ENCODE measurements around the gene JPH3. TPM values are rescaled to one million over a fixed set of nuclear protein-coding genes. Genes with fewer than 3 reads are reported as not detected.

The JPH3 gene
- total RNA-seq, 4 donors from 2014 or later, result 0.72 to 4.4 (median 1.1) TPM

DNA sequence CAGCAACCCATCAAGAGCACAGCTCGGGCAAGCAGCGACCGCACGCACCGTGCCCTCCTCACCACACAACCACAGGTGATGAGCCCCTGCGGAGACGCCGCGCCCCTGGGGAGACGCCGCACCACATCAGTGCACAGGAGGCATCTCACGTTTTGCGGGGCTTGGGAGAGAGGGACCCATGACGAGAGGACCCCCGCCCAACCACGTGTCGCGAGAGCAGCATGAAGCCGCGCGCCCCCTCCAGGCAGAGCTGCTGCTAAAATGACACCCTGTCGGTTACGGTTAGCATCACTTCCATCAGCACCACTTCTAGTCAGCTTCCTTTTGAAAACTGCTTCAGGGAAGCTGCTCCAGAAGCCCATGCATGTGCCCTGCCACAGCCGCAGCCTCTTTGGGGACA, 118.1 kb downstream of the JPH3 start:
- Histone ChIP-seq H3K4me1 (peaks cover 0 to 15% (median 0%) of the 10 kb centered on the region in 3 donors), H3K9me3 (no peaks in the 10 kb centered on the region), H3K36me3 (peaks cover 0 to 74% of the 10 kb centered on the region in 2 donors), H3K27me3 (no peaks in the 10 kb centered on the region), H3K27ac (no peak overlapping the region), H3K4me3 (no peak overlapping the region)
- TF ChIP-seq, protein P1, sequence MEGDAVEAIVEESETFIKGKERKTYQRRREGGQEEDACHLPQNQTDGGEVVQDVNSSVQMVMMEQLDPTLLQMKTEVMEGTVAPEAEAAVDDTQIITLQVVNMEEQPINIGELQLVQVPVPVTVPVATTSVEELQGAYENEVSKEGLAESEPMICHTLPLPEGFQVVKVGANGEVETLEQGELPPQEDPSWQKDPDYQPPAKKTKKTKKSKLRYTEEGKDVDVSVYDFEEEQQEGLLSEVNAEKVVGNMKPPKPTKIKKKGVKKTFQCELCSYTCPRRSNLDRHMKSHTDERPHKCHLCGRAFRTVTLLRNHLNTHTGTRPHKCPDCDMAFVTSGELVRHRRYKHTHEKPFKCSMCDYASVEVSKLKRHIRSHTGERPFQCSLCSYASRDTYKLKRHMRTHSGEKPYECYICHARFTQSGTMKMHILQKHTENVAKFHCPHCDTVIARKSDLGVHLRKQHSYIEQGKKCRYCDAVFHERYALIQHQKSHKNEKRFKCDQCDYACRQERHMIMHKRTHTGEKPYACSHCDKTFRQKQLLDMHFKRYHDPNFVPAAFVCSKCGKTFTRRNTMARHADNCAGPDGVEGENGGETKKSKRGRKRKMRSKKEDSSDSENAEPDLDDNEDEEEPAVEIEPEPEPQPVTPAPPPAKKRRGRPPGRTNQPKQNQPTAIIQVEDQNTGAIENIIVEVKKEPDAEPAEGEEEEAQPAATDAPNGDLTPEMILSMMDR (IDR thresholded peaks at IDR 0.05), result no peak
- ATAC-seq, result no peak
- WGBS, 2 donors (ENCODE audit: low coverage in 1 of 2), result 95% methylated on average over 11 of the region's 24 CpGs

DNA sequence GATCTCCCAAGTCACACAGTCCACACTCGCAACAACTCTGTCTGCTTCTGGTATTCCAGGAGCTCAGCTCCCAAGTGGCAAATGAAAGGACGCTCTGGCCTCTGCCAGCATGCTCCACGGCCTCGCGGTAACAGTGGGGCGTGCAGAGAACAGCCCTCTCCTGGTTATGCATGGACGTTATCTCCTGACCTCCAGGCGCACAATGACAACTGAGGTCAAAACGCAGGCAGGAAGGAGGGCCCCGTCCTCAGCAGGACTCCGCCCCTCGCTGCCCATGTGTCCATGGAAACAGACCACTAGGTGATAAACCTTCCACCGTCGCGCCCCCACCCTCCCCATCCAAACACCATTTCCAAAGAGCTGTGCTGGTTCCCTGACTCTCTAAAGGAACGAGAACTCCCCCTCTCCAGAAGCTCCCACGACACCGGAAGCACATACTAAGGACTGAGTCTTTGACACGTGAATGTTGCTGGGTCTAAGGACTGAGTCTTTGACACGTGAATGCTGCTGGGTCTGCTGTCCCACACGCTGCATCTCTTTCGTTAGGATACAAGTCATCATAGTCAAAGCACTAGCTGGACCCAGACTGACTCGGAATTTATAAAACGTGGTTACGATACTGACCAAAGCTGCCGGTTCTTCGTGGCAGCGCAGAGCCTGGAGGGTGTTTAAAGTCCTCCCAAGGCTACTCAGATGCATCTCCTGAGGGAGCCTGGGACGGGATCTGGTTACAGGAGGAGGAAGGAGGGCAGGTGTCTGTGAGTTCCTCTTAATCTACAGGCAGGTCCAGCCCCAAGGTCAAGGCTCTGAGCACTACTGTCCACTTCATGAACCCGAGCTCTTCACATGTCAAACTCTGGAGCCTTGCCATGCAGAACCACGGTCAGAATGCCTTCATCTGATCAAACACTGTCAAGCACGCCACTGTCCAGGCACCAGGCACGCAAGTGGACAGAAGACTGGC, 119.6 kb downstream of the JPH3 start:
- Histone ChIP-seq H3K27me3 (no peaks in the 10 kb centered on the region), H3K4me1 (peaks cover 0 to 15% (median 0%) of the 10 kb centered on the region in 3 donors), H3K4me3 (no peak overlapping the region), H3K9me3 (no peaks in the 10 kb centered on the region), H3K27ac (no peak overlapping the region), H3K36me3 (peaks cover 0 to 64% of the 10 kb centered on the region in 2 donors)
- WGBS, 2 donors (ENCODE audit: low coverage in 1 of 2), result 77% methylated on average over 17 of the region's 33 CpGs; no CpG with 5 or more reads in 1 of the 2 donors
- no peak for TF ChIP-seq POLR2AphosphoS5 (IDR thresholded peaks at IDR 0.05)
- TF ChIP-seq POLR2A (IDR thresholded peaks at IDR 0.05), result no peak
- no peak for TF ChIP-seq EP300 (IDR thresholded peaks at IDR 0.05)
- TF ChIP-seq, protein P1 (IDR thresholded peaks at IDR 0.05), result no peak
- no peak for ATAC-seq

DNA sequence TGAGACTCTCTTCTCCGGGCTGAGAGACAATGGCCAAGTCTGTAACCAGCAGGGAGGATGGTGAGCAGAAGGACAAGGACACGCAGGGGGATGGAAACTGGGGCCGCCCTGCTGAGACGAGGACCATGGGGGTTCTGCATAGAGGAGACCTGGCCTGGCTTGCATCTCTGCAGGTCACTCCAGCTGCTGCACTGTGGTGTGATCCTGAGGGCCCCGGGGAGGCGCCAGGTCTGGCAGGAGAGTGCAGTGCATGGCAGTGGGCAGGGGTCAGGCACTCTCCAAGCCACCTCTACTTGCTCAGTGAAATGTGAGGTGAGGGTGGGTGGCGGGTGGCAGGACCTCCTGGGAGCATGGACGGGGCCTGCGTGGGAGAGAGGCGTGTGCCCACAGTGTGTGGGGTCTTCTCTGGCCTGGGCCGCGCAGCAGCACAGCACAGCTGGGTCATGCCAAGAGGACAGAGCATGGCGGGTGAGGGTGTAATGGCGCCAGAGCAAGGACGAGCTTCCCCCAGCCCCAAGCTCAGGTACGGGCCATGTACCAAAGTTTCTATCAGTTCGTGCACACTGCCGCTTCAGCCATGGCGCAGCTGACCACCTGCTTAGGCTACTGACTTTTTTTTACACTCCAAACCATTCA, 120.4 kb downstream of the JPH3 start:
- ATAC-seq, result no peak
- Histone ChIP-seq H3K36me3 (peaks cover 0 to 64% of the 10 kb centered on the region in 2 donors), H3K27me3 (no peaks in the 10 kb centered on the region), H3K4me3 (no peak overlapping the region), H3K27ac (no peak overlapping the region), H3K4me1 (peaks cover 0 to 15% (median 0%) of the 10 kb centered on the region in 3 donors), H3K9me3 (no peaks in the 10 kb centered on the region)
- TF ChIP-seq EP300 (IDR thresholded peaks at IDR 0.05) (no peak), POLR2AphosphoS5 (IDR thresholded peaks at IDR 0.05) (no peak), POLR2A (IDR thresholded peaks at IDR 0.05) (no peak)
- TF ChIP-seq, protein P1 (IDR thresholded peaks at IDR 0.05), result no peak
- WGBS, 2 donors (ENCODE audit: low coverage in 1 of 2), result 84 to 93% methylated on average over 9 to 12 of the region's 19 CpGs

DNA sequence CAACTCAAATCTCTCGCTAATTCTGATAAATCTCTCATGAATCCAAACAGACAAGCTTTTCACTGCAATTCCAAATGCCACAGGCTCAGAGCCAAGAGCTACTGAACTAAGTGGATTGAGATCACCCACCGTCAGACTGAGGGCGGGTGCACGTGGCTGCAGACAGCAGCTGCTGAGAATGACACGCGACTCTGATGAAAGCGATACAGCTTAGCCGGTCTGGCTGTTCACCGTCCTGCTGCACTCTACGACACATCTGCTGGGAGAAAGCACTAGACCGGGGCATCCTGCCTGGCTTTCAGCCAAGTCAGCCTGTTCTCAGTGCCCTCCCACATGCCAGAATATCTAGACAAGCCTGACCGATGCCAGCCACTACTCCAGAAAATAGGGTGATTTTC, 120.9 kb downstream of the JPH3 start:
- Histone ChIP-seq H3K4me3 (no peak overlapping the region), H3K36me3 (peaks cover 0 to 67% of the 10 kb centered on the region in 2 donors), H3K4me1 (peaks cover 0 to 15% (median 0%) of the 10 kb centered on the region in 3 donors), H3K27ac (no peak overlapping the region), H3K27me3 (no peaks in the 10 kb centered on the region), H3K9me3 (no peaks in the 10 kb centered on the region)
- WGBS, 2 donors (ENCODE audit: low coverage in 1 of 2), result 22 to 71% methylated on average over 2 to 5 of the region's 12 CpGs
- TF ChIP-seq POLR2AphosphoS5 (IDR thresholded peaks at IDR 0.05) (no peak), EP300 (IDR thresholded peaks at IDR 0.05) (no peak)
- peak; percentile 53 for ATAC-seq

DNA sequence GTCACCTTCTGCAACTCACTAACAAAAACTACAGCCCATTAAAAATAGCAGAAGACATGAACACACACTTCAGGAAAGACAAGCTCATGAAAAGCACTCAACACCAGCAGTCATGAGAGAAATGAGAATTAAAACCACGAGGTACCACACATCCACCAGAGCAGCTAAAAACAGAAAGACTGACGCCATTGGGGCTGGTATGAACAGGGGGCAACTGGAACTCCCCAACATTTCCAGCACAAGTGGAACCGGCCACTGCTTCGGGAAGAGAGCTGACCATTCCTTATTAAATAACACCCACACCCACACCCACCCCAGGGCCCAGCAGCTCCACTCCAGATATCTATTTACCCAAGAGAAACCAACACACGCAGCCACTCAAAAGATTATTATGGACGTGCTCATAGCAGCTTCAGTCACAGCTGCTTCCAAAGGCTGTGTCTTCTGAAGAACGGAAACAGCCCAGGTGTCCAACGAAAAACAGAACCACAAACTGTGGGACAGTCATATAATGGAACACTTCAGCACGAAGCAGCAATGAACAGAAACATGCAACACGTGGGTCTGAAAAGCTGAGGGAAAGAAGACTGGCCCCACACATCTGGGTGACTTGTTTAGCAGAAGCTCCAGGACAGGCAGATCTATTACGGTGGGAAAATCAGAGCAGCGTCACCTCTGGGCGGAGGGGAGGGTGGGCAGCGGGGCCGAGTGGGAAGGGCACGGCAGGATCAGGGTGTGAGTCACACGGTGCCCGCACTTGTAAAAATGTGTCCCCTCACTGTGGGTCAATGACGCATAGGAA, 122.4 kb downstream of the JPH3 start:
- ATAC-seq, result no peak
- Histone ChIP-seq H3K4me3 (no peak overlapping the region), H3K27ac (no peak overlapping the region), H3K36me3 (peaks cover 0 to 72% of the 10 kb centered on the region in 2 donors), H3K4me1 (peaks cover 0 to 15% (median 0%) of the 10 kb centered on the region in 3 donors), H3K27me3 (no peaks in the 10 kb centered on the region), H3K9me3 (no peaks in the 10 kb centered on the region)
- 82 to 85% methylated on average over 8 to 19 of the region's 19 CpGs for whole genome bisulfite sequencing, 2 donors (ENCODE audit: low coverage in 1 of 2)
- TF ChIP-seq POLR2AphosphoS5 (IDR thresholded peaks at IDR 0.05), result no peak
- TF ChIP-seq EP300 (IDR thresholded peaks at IDR 0.05), result no peak
- TF ChIP-seq, protein P1 (IDR thresholded peaks at IDR 0.05), result no peak

Data from gastroesophageal sphincter (tissue), 4 donors.